WTC11 (cell line): ENCODE results near the gene UGGT2. TPM values are rescaled to one million over a fixed set of nuclear protein-coding genes. Genes with fewer than 3 reads are reported as not detected.
"Not testable (repeated sequence)": the region's sequence is repeated elsewhere in the genome, so short reads cannot be mapped to it uniquely, and the experiment has no call there.

Source experiments
- ATAC-seq: fragments of 200-7000 bp; cut with Tn5 transposase; 2 replicates; pipeline ENCODE4 v1.10.0; 2021; ENCODE audit warnings: mild to moderate bottlenecking, moderate library complexity
- CTCF ChIA-PET: fragments of 300-600 bp; sonication (Branson Sonifier 250); formaldehyde crosslinking; loops from one replicate; lab custom pipeline; 2021; ENCODE audit warnings: antibody characterized with exemption; lab: Charles Lee
- POLR2A ChIA-PET: fragments of 350-600 bp; sonication (Branson Sonifier 250); formaldehyde crosslinking; loops from one replicate; lab custom pipeline; 2021; ENCODE audit warnings: antibody characterized with exemption; lab: Charles Lee
- DNase-seq: peaks from one replicate; pipeline ENCODE4 v3.0.0; 2021; ENCODE audit warnings: low spot score
- H3K27ac Mint-ChIP-seq: 2 replicates; pipeline ENCODE4 v1.8.0; 2021; ENCODE audit warnings: mixed read lengths
- H3K27me3 Mint-ChIP-seq: 2 replicates; pipeline ENCODE4 v1.8.0; 2021; ENCODE audit warnings: low read depth, mild to moderate bottlenecking, moderate library complexity, mixed read lengths
- H3K36me3 Mint-ChIP-seq: 2 replicates; pipeline ENCODE4 v1.8.0; 2021; ENCODE audit warnings: mixed read lengths
- H3K4me1 Mint-ChIP-seq: 2 replicates; pipeline ENCODE4 v1.8.0; 2022; ENCODE audit warnings: mixed read lengths
- H3K4me3 Mint-ChIP-seq: 2 replicates; pipeline ENCODE4 v1.8.0; 2021; ENCODE audit warnings: mild to moderate bottlenecking, moderate library complexity, mixed read lengths
- H3K9me3 Mint-ChIP-seq: 2 replicates; pipeline ENCODE4 v1.8.0; 2021; ENCODE audit warnings: mixed read lengths
- ATF1 ChIP-seq: sonication (generic); formaldehyde crosslinking; IDR thresholded peaks from 2 replicates; pipeline ENCODE4 v1.8.1; 2023; ENCODE audit warnings: mild to moderate bottlenecking, moderate library complexity, missing genetic modification reagents
- ATF2 ChIP-seq: sonication (generic); formaldehyde crosslinking; IDR thresholded peaks from 2 replicates; pipeline ENCODE4 v1.8.1; 2022; ENCODE audit warnings: low read depth, missing genetic modification reagents, borderline replicate concordance
- E2F4 ChIP-seq: sonication (generic); formaldehyde crosslinking; IDR thresholded peaks from 2 replicates; pipeline ENCODE4 v1.8.1; 2022; ENCODE audit warnings: low read depth, mild to moderate bottlenecking, moderate library complexity, missing genetic modification reagents, borderline replicate concordance
- FOXK1 ChIP-seq: sonication (generic); formaldehyde crosslinking; IDR thresholded peaks from 2 replicates; pipeline ENCODE4 v1.8.0; 2022; ENCODE audit warnings: mild to moderate bottlenecking, moderate library complexity, missing genetic modification reagents
- FOXP1 ChIP-seq: sonication (generic); formaldehyde crosslinking; IDR thresholded peaks from 2 replicates; pipeline ENCODE4 v1.8.0; 2022; ENCODE audit warnings: missing genetic modification reagents, mild to moderate bottlenecking, moderate library complexity, borderline replicate concordance
- GRHL2 ChIP-seq: fragments of 250-450 bp; sonication (Bioruptor Pico); IDR thresholded peaks from 2 replicates; pipeline ENCODE4 v1.8.0; 2022; ENCODE audit warnings: mild to moderate bottlenecking, moderate library complexity; ENCODE audit not compliant: insufficient replicate concordance, severe bottlenecking
- JAZF1 ChIP-seq: fragments of 250-450 bp; sonication (Bioruptor Pico); IDR thresholded peaks from 2 replicates; pipeline ENCODE4 v1.9.0; 2021; ENCODE audit warnings: moderate library complexity, mild to moderate bottlenecking, inconsistent platforms
- NR1H2 ChIP-seq: sonication (generic); formaldehyde crosslinking; IDR thresholded peaks from 2 replicates; pipeline ENCODE4 v1.9.0; 2021; ENCODE audit warnings: mild to moderate bottlenecking, moderate library complexity, missing genetic modification reagents
- NR3C1 ChIP-seq: sonication (generic); formaldehyde crosslinking; conservative IDR thresholded peaks from 2 replicates; pipeline ENCODE4 v1.8.1; 2023; ENCODE audit warnings: low read depth, mild to moderate bottlenecking, missing genetic modification reagents
- PRDM15 ChIP-seq: sonication (generic); formaldehyde crosslinking; IDR thresholded peaks from 2 replicates; pipeline ENCODE4 v1.8.0; 2022; ENCODE audit warnings: missing genetic modification reagents
- PRRX2 ChIP-seq: fragments of 250-450 bp; sonication (Bioruptor Pico); IDR thresholded peaks from 2 replicates; pipeline ENCODE4 v1.8.0; 2021; ENCODE audit warnings: mild to moderate bottlenecking
- SOX15 ChIP-seq: fragments of 250-450 bp; sonication (Bioruptor Pico); IDR thresholded peaks from 2 replicates; pipeline ENCODE4 v1.9.0; 2021; ENCODE audit warnings: mild to moderate bottlenecking
- TEAD1 ChIP-seq: sonication (generic); formaldehyde crosslinking; IDR thresholded peaks from 2 replicates; pipeline ENCODE4 v1.8.0; 2022; ENCODE audit warnings: mild to moderate bottlenecking, missing genetic modification reagents
- TP53 ChIP-seq: sonication (generic); formaldehyde crosslinking; IDR thresholded peaks from 2 replicates; pipeline ENCODE4 v1.8.1; 2023; ENCODE audit warnings: mild to moderate bottlenecking, missing genetic modification reagents
- ZNF138 ChIP-seq: sonication (generic); formaldehyde crosslinking; conservative IDR thresholded peaks from 2 replicates; pipeline ENCODE4 v1.8.1; 2022; ENCODE audit warnings: mild to moderate bottlenecking, moderate library complexity, missing genetic modification reagents
- ZNF263 ChIP-seq: sonication (generic); formaldehyde crosslinking; IDR thresholded peaks from 2 replicates; pipeline ENCODE4 v1.8.1; 2022; ENCODE audit warnings: low read depth, mild to moderate bottlenecking, moderate library complexity, missing genetic modification reagents
- ZNF416 ChIP-seq: fragments of 250-450 bp; sonication (Bioruptor Pico); IDR thresholded peaks from 2 replicates; pipeline ENCODE4 v1.9.0; 2021; ENCODE audit warnings: mild to moderate bottlenecking, inconsistent platforms
- ZNF425 ChIP-seq: fragments of 250-450 bp; sonication (Bioruptor Pico); conservative IDR thresholded peaks from 2 replicates; pipeline ENCODE4 v1.9.0; 2021; ENCODE audit warnings: mild to moderate bottlenecking
- total RNA-seq: library from RNA; stranded (reverse); gene quantifications from 3 replicates; pipeline ENCODE4 v1.2.3, GENCODE V29; 2021
- TF ChIP-seq, protein P1 (sequence below): sonication (generic); formaldehyde crosslinking; IDR thresholded peaks from 2 replicates; pipeline ENCODE4 v1.8.1; 2022; ENCODE audit warnings: missing genetic modification reagents, borderline replicate concordance

Gene UGGT2
- total RNA-seq, 1 experiment from 2014 or later: 31.1 TPM

GRCh38 chr13:95791084-95791722 lies 262.0 kb downstream of the UGGT2 start (continued):
- TF ChIP-seq, protein P1, sequence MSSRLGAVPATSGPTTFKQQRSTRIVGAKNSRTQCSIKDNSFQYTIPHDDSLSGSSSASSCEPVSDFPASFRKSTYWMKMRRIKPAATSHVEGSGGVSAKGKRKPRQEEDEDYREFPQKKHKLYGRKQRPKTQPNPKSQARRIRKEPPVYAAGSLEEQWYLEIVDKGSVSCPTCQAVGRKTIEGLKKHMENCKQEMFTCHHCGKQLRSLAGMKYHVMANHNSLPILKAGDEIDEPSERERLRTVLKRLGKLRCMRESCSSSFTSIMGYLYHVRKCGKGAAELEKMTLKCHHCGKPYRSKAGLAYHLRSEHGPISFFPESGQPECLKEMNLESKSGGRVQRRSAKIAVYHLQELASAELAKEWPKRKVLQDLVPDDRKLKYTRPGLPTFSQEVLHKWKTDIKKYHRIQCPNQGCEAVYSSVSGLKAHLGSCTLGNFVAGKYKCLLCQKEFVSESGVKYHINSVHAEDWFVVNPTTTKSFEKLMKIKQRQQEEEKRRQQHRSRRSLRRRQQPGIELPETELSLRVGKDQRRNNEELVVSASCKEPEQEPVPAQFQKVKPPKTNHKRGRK (CRISPR knock-in tag): no peak
- no peak for TF ChIP-seq ATF1 (CRISPR knock-in tag)
- TF ChIP-seq, all 79 proteins: peak for 0

GRCh38 chr13:95789315-95789714 lies 263.9 kb downstream of the UGGT2 start:
- DNase-seq, H3K4me3 Mint-ChIP-seq, H3K27me3 Mint-ChIP-seq, POLR2A ChIA-PET, CTCF ChIA-PET, H3K27ac Mint-ChIP-seq, ATAC-seq, H3K4me1 Mint-ChIP-seq: not testable (repeated sequence)
- H3K36me3 Mint-ChIP-seq: peaks cover 45% of the 10 kb centered on the region
- H3K9me3 Mint-ChIP-seq: peaks cover 13% of the 10 kb centered on the region

DNA sequence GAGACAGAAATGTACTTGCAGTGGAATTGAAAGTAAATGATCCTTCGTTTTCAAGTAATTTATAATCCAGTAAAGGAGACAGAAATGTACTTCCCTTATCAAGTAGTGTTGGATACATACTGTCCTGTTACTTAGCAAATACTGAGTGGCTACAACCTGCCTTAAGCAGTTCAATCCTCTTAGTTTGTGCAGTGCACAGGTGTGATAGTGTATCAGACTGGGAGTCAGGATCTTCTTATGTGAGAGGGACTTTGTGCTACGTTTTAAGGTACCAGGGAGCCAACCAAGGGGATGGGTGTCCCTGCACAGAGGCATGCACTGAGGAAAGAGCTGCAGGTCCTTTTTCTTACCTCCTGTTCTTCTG lies 265.1 kb downstream of the UGGT2 start:
- Mint-ChIP-seq H3K27ac (no peak overlapping the region), H3K4me1 (peaks cover 5% of the 10 kb centered on the region; the same call in 1 of the 2 replicates), H3K27me3 (no peaks in the 10 kb centered on the region), H3K4me3 (no peak overlapping the region), H3K9me3 (peaks cover 13% of the 10 kb centered on the region), H3K36me3 (peaks cover 39% of the 10 kb centered on the region)
- ChIA-PET CTCF (no interaction called here), POLR2A (no interaction called here)
- ATAC-seq: no peak
- DNase-seq: no peak
- no peak for TF ChIP-seq TEAD1 (CRISPR knock-in tag)
- no peak for TF ChIP-seq SOX15 (CRISPR knock-in tag)
- TF ChIP-seq ZNF138: no peak
- no peak for TF ChIP-seq PRRX2 (CRISPR knock-in tag)
- no peak for TF ChIP-seq GRHL2 (CRISPR knock-in tag)
- TF ChIP-seq FOXP1 (CRISPR knock-in tag): no peak
- no peak for TF ChIP-seq E2F4 (CRISPR knock-in tag)
- TF ChIP-seq JAZF1 (CRISPR knock-in tag): no peak
- no peak for TF ChIP-seq ZNF416
- TF ChIP-seq ATF2 (CRISPR knock-in tag): no peak
- TF ChIP-seq FOXK1 (CRISPR knock-in tag): no peak
- no peak for TF ChIP-seq ZNF263 (CRISPR knock-in tag)
- TF ChIP-seq PRDM15 (CRISPR knock-in tag): no peak
- TF ChIP-seq ZNF425 (CRISPR knock-in tag): no peak
- TF ChIP-seq NR3C1 (CRISPR knock-in tag): no peak
- TF ChIP-seq NR1H2: no peak
- TF ChIP-seq TP53 (CRISPR knock-in tag): no peak
